Endothelial cell of umbilical vein (primary cell): ENCODE measurements around the gene ATP9B.

ENCODE experiments used
- CTCF ChIP-seq, 2 donors: IDR thresholded peaks; 1 replicate in 1 of 2; 2 replicates in 1 of 2; pipeline ENCODE4 v1.5.1; 2011; ENCODE audit warnings: low read length in 2 of 2, mild to moderate bottlenecking in 2 of 2, moderate library complexity in 2 of 2, control low read depth in 1 of 2, inconsistent platforms in 1 of 2, low read depth in 1 of 2; ENCODE audit not compliant: insufficient read depth in 1 of 2; ENCODE audit errors: extremely low read depth in 1 of 2
- MYC ChIP-seq: IDR thresholded peaks from one replicate; pipeline ENCODE4 v1.6.1; 2011; ENCODE audit warnings: mild to moderate bottlenecking, low read depth, low read length

- TF ChIP-seq CTCF (IDR thresholded peaks at IDR 0.05; ENCODE audit: extremely low read depth in 1 of 2, insufficient read depth in 1 of 2, low read depth in 1 of 2, low read length in 2 of 2) (no peak), MYC (no peak)
Measured at GRCh38 chr18:79191418-79191817, 122.2 kb downstream of the ATP9B start.
